ENCODE data around the gene GIMAP8. TPM values are rescaled to one million over a fixed set of nuclear protein-coding genes. Genes with fewer than 3 reads are reported as not detected.

GIMAP8 gene
- total RNA-seq, 1 donor from 2014 or later = not detected

- H3K36me3 Mint-ChIP-seq (ENCODE audit: insufficient read depth) = no peaks in the 10 kb centered on the region
Measured at GRCh38 chr7:150435390-150436073, 14.9 kb upstream of the GIMAP8 start.

DNA sequence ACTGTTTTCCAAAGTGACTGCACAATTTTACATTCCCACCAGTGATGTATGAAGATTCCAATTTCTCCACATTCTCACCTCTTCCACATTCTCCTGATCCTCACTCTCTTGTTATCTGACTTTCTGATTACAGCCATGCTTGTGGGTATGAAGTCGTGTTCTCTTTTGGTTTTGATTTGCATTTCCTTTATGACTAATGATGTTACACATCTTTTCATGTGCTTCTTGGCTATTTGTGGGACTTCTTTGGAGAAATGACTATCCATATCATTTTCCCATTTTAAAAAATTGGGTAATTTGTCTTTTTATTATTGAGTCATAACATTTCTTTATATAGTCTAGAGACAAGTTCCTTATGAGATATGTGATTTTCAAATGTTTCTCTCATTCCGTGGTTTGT lies 10.5 kb upstream of the GIMAP8 start:
- Mint-ChIP-seq H3K36me3 (ENCODE audit: insufficient read depth) (no peaks in the 10 kb centered on the region), H3K27me3 (peaks cover 19% of the 10 kb centered on the region), H3K9me3 (ENCODE audit: low read depth) (peaks cover 10% of the 10 kb centered on the region), H3K4me3 (ENCODE audit: low read depth) (no peak overlapping the region), H3K27ac (no peak overlapping the region), H3K4me1 (ENCODE audit: low read depth) (no peaks in the 10 kb centered on the region)
- TF ChIP-seq CTCF (IDR thresholded peaks at IDR 0.05; ENCODE audit: unreplicated experiment) = no peak
- no peak for DNase-seq (ENCODE audit: low spot score, unreplicated experiment)

More at GRCh38 chr7:150435390-150436073, 14.9 kb upstream of the GIMAP8 start:
- Mint-ChIP-seq H3K27ac (peak overlapping the region; percentile 51), H3K4me1 (ENCODE audit: low read depth) (no peaks in the 10 kb centered on the region), H3K9me3 (ENCODE audit: low read depth) (no peaks in the 10 kb centered on the region), H3K27me3 (peaks cover 28% of the 10 kb centered on the region), H3K4me3 (ENCODE audit: low read depth) (no peak overlapping the region)
- no peak for DNase-seq (ENCODE audit: low spot score, unreplicated experiment)
- no peak for TF ChIP-seq CTCF (IDR thresholded peaks at IDR 0.05; ENCODE audit: unreplicated experiment)

DNA sequence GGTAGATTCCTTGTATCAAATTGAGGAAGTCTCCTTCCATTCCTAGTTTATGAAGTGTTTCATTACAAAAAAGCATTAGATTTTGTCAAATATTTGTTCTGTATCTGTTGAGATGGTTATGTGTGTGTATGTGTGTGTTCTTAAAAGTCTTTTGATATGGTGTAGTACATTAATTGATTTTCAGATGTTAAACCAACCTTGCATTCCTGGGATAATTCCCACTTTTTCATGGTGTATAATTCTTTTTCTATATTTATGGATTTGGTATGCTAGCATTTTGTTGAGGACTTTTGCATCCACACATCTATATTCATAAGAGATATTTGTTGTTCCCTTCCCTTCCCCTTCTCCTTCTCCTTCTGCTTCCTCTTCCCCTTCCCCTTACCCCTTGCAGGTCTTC lies 8.9 kb upstream of the GIMAP8 start:
- no peak for DNase-seq (ENCODE audit: low spot score, unreplicated experiment)
- peaks cover 10% of the 10 kb centered on the region for H3K9me3 Mint-ChIP-seq (ENCODE audit: low read depth)
- H3K27me3 Mint-ChIP-seq = peaks cover 20% of the 10 kb centered on the region
- H3K36me3 Mint-ChIP-seq (ENCODE audit: insufficient read depth) = no peaks in the 10 kb centered on the region
- H3K4me1 Mint-ChIP-seq (ENCODE audit: low read depth) = peaks cover under 1% of the 10 kb centered on the region
- no peak overlapping the region for H3K4me3 Mint-ChIP-seq (ENCODE audit: low read depth)
- no peak overlapping the region for H3K27ac Mint-ChIP-seq
- TF ChIP-seq CTCF (IDR thresholded peaks at IDR 0.05; ENCODE audit: unreplicated experiment) = no peak

- Mint-ChIP-seq H3K4me1 (ENCODE audit: low read depth) (peaks cover 2% of the 10 kb centered on the region), H3K4me3 (ENCODE audit: low read depth) (no peak overlapping the region), H3K9me3 (ENCODE audit: low read depth) (peaks cover 10% of the 10 kb centered on the region), H3K27me3 (peaks cover 21% of the 10 kb centered on the region), H3K27ac (no peak overlapping the region), H3K36me3 (ENCODE audit: insufficient read depth) (no peaks in the 10 kb centered on the region)
- no peak for TF ChIP-seq CTCF (IDR thresholded peaks at IDR 0.05; ENCODE audit: unreplicated experiment)
- DNase-seq (ENCODE audit: low spot score, unreplicated experiment) = no peak
Measured at GRCh38 chr7:150442811-150443210, 7.6 kb upstream of the GIMAP8 start.

DNA sequence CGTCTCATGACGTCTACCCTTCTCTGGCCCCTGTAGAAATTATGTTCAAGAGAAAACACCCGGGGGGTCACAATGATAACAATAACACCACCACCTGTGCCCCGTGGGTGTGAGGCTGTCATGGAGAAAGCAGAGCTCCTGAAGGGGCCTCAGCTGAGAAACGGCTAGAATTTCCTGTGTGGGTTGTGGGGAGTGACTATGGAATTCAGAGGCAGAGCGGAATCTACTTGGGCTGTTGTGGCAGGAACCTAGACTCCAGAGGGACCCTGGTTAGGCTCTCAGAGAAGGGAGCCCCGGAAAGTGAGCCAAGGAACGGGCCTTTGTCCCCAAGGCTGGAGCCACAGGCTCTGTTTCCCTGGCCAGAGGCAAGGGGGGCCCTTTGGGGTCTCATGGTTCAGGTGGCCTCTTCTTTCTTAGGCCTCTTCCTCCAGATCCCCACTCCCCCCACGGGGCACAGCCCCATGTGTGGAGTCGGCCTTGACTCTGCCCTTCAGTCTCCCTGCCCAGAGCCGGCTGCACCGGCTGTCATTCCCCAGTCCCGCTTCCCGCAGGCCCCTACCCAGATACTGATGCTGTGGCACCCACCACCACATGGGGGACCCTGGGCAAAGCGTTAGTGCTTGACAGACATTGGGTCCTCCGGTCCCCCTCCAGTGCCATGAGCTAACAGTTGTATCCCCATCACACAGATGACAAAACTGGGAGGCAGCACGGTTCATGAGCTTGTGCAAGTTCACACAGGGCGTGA lies 6.5 kb upstream of the GIMAP8 start:
- Mint-ChIP-seq H3K4me3 (ENCODE audit: low read depth) (no peak overlapping the region), H3K9me3 (ENCODE audit: low read depth) (peaks cover 10% of the 10 kb centered on the region), H3K27me3 (peaks cover 26% of the 10 kb centered on the region), H3K4me1 (ENCODE audit: low read depth) (peaks cover 2% of the 10 kb centered on the region), H3K27ac (no peak overlapping the region), H3K36me3 (ENCODE audit: insufficient read depth) (no peaks in the 10 kb centered on the region)
- DNase-seq (ENCODE audit: low spot score, unreplicated experiment) = no peak
- TF ChIP-seq CTCF (IDR thresholded peaks at IDR 0.05; ENCODE audit: unreplicated experiment) = no peak

All from progenitor cell of endocrine pancreas (in vitro differentiated cells).